DND-41 (cell line): ENCODE measurements around the gene SLC6A17.

Experiments used
- ATAC-seq: fragments of 200-7000 bp; cut with Tn5 transposase; 3 replicates; pipeline ENCODE4 v1.9.1; 2021; ENCODE audit warnings: low read depth; ENCODE audit not compliant: insufficient read depth
- DNase-seq: peaks from one replicate; pipeline ENCODE4 v3.0.0-alpha.2; 2020
- H2AFZ ChIP-seq: 2 replicates; pipeline ENCODE4 v1.6.0; 2012; ENCODE audit warnings: low read depth, low read length
- H3K27ac ChIP-seq: 2 replicates; pipeline ENCODE4 v1.5.1; 2012; ENCODE audit warnings: low read length, inconsistent platforms
- H3K27me3 ChIP-seq: fragments of 200-600 bp; sonication (generic); 2 replicates; pipeline ENCODE4 v1.6.0; 2012; ENCODE audit warnings: low read length, mild to moderate bottlenecking, inconsistent platforms; ENCODE audit not compliant: insufficient read depth, poor library complexity
- H3K36me3 ChIP-seq: 2 replicates; pipeline ENCODE4 v1.5.1; 2012; ENCODE audit warnings: low read length, inconsistent platforms; ENCODE audit not compliant: insufficient read depth
- H3K4me1 ChIP-seq: 2 replicates; pipeline ENCODE4 v1.5.1; 2012; ENCODE audit warnings: mild to moderate bottlenecking, low read length; ENCODE audit not compliant: insufficient read depth
- H3K4me2 ChIP-seq: 2 replicates; pipeline ENCODE4 v1.6.0; 2012; ENCODE audit warnings: mild to moderate bottlenecking, moderate library complexity, low read length, inconsistent platforms; ENCODE audit not compliant: insufficient read depth
- H3K4me3 ChIP-seq, 2 experiments: fragments of 200-600 bp in 1 of 2; shearing (Covaris generic) in 1 of 2; 2 replicates each; pipeline ENCODE4 v1.5.1; 2012 to 2016; ENCODE audit warnings: inconsistent platforms in 2 of 2, low read length in 2 of 2, mild to moderate bottlenecking in 2 of 2, low read depth in 1 of 2, moderate library complexity in 1 of 2
- H3K79me2 ChIP-seq: 2 replicates; pipeline ENCODE4 v1.6.0; 2012; ENCODE audit warnings: low read length, inconsistent platforms; ENCODE audit not compliant: insufficient read depth
- H3K9ac ChIP-seq: 2 replicates; pipeline ENCODE4 v1.6.0; 2012; ENCODE audit warnings: low read depth, mild to moderate bottlenecking, inconsistent platforms, low read length, moderate library complexity
- H3K9me3 ChIP-seq: 2 replicates; pipeline ENCODE4 v1.5.1; 2012; ENCODE audit warnings: low read length, moderate library complexity, mild to moderate bottlenecking, inconsistent platforms; ENCODE audit not compliant: insufficient read depth, severe bottlenecking
- H4K20me1 ChIP-seq: 2 replicates; pipeline ENCODE4 v1.6.0; 2012; ENCODE audit warnings: low read length; ENCODE audit not compliant: insufficient read depth
- CTCF ChIP-seq: IDR thresholded peaks from 2 replicates; pipeline ENCODE4 v1.5.1; 2012; ENCODE audit warnings: borderline replicate concordance, low read length, moderate library complexity, mild to moderate bottlenecking; ENCODE audit not compliant: poor library complexity, severe bottlenecking; ENCODE audit errors: extremely low read depth
- EZH2 ChIP-seq: IDR thresholded peaks from 3 replicates; pipeline ENCODE4 v1.6.1; 2012; ENCODE audit warnings: borderline replicate concordance, low read depth, mild to moderate bottlenecking, moderate library complexity, low read length, inconsistent platforms; ENCODE audit not compliant: severe bottlenecking

SLC6A17 gene

GRCh38 chr1:110227774-110228173, 77.5 kb downstream of the SLC6A17 start:
- H3K4me1 ChIP-seq: no peaks in the 10 kb centered on the region
- no peaks in the 10 kb centered on the region for H3K27me3 ChIP-seq
- no peak overlapping the region for H3K4me3 ChIP-seq
- no peak overlapping the region for H2AFZ ChIP-seq
- H3K9me3 ChIP-seq: no peaks in the 10 kb centered on the region
- DNase-seq (no peak), ATAC-seq (no peak)
- TF ChIP-seq CTCF: no peak
- no peak for TF ChIP-seq EZH2
- peaks cover 25% of the 10 kb centered on the region for H4K20me1 ChIP-seq
- no peaks in the 10 kb centered on the region for H3K79me2 ChIP-seq
- no peak overlapping the region for H3K27ac ChIP-seq
- peaks cover 76% of the 10 kb centered on the region for H3K36me3 ChIP-seq
- no peak overlapping the region for H3K9ac ChIP-seq
- H3K4me2 ChIP-seq: no peak overlapping the region

- Histone ChIP-seq H3K27ac (no peak overlapping the region), H3K79me2 (no peaks in the 10 kb centered on the region), H4K20me1 (peaks cover 25% of the 10 kb centered on the region), H3K4me3 (no peak overlapping the region), H3K27me3 (no peaks in the 10 kb centered on the region), H3K9me3 (no peaks in the 10 kb centered on the region), H3K9ac (no peak overlapping the region), H3K4me2 (no peak overlapping the region), H3K4me1 (no peaks in the 10 kb centered on the region), H3K36me3 (peaks cover 76% of the 10 kb centered on the region), H2AFZ (no peak overlapping the region)
- ATAC-seq (no peak), DNase-seq (no peak)
- no peak for TF ChIP-seq CTCF
- TF ChIP-seq EZH2: no peak
Measured at GRCh38 chr1:110228381-110228780, 78.1 kb downstream of the SLC6A17 start.

GRCh38 chr1:110228869-110229268, 78.6 kb downstream of the SLC6A17 start:
- no peaks in the 10 kb centered on the region for H3K27me3 ChIP-seq
- H3K4me2 ChIP-seq: no peak overlapping the region
- H3K36me3 ChIP-seq: peaks cover 72% of the 10 kb centered on the region
- no peaks in the 10 kb centered on the region for H3K9me3 ChIP-seq
- no peaks in the 10 kb centered on the region for H3K79me2 ChIP-seq
- peaks cover 25% of the 10 kb centered on the region for H4K20me1 ChIP-seq
- DNase-seq (no peak), ATAC-seq (no peak)
- H3K27ac ChIP-seq: no peak overlapping the region
- no peak for TF ChIP-seq CTCF
- TF ChIP-seq EZH2: no peak
- H3K4me1 ChIP-seq: no peaks in the 10 kb centered on the region
- no peak overlapping the region for H2AFZ ChIP-seq
- no peak overlapping the region for H3K9ac ChIP-seq
- H3K4me3 ChIP-seq: no peak overlapping the region
